ENCODE results near the gene CFAP70. TPM values are rescaled to one million over a fixed set of nuclear protein-coding genes. Genes with fewer than 3 reads are reported as not detected.

Gene CFAP70
- total and polyA plus RNA-seq, 2 of the 8 experiments (the other 6 are each of a cell fraction or from before 2014, with no cell fraction given): 0.21 to 0.30 TPM

- no peak overlapping the region for H2AFZ ChIP-seq (ENCODE audit: low read length)
- H2BK20ac ChIP-seq (ENCODE audit: low read length): no peak overlapping the region
- H3K23ac ChIP-seq (ENCODE audit: insufficient read length): no peak overlapping the region
- no peaks in the 10 kb centered on the region for H3K36me3 ChIP-seq (ENCODE audit: control insufficient read depth in 2 of 4, insufficient read depth in 4 of 4, low read length in 3 of 4)
- H3K4me2 ChIP-seq (ENCODE audit: insufficient read depth in 1 of 2, low read depth in 2 of 2, low read length in 2 of 2): no peak overlapping the region
- H3K56ac ChIP-seq (replicated peaks; ENCODE audit: insufficient read length, low read depth, low read length): no peak overlapping the region
- FAIRE-seq (no peak), DNase-seq (ENCODE audit: low read depth in 1 of 2, low spot score in 2 of 2) (no peak)
- H2BK12ac ChIP-seq (ENCODE audit: low read depth, low read length): no peak overlapping the region
- 85% methylated on average over 2 of the region's 2 CpGs; no CpG with 5 or more reads in 1 of the 2 experiments for WGBS, 2 experiments (ENCODE audit: extremely low coverage in 1 of 2, insufficient coverage in 1 of 2, insufficient read length in 1 of 2, insufficient replicate concordance in 2 of 2, low coverage in 1 of 2, low lambda C conversion rate in 2 of 2, missing lambda C conversion rate in 1 of 2)
- no peak overlapping the region for H4K91ac ChIP-seq (replicated peaks; ENCODE audit: insufficient read length, low read length)
- H4K5ac ChIP-seq (ENCODE audit: insufficient read length, low read depth, low read length): no peak overlapping the region
- H3K4me1 ChIP-seq (replicated peaks in 1 of 4; ENCODE audit: control insufficient read depth in 3 of 4, insufficient read depth in 4 of 4, low read length in 3 of 4): no peaks in the 10 kb centered on the region
- H3K14ac ChIP-seq (ENCODE audit: insufficient read length): no peak overlapping the region
- H3K9me3 ChIP-seq (ENCODE audit: insufficient read depth in 2 of 2, low read depth in 1 of 2, low read length in 1 of 2): no peaks in the 10 kb centered on the region
- no peak overlapping the region for H3K4me3 ChIP-seq (ENCODE audit: extremely low read depth in 1 of 4, insufficient read depth in 2 of 4, low read depth in 3 of 4, low read length in 4 of 4)
- H2BK5ac ChIP-seq (ENCODE audit: low read depth, low read length): no peak overlapping the region
- no peak overlapping the region for H2BK120ac ChIP-seq (replicated peaks; ENCODE audit: low read depth, low read length)
- no peak overlapping the region for H3K4ac ChIP-seq (replicated peaks; ENCODE audit: insufficient read length, low read depth, low read length)
- CTCF ChIA-PET (ENCODE audit: partially characterized antibody): no interaction called here
- H3K27me3 ChIP-seq (replicated peaks in 1 of 4; ENCODE audit: control insufficient read depth in 3 of 4, extremely low read depth in 1 of 4, insufficient read depth in 3 of 4, low read length in 3 of 4): no peaks in the 10 kb centered on the region
- no peak overlapping the region for H3K27ac ChIP-seq (ENCODE audit: low read depth, low read length)
- no peaks in the 10 kb centered on the region for H3K79me2 ChIP-seq (ENCODE audit: control insufficient read depth in 1 of 2, insufficient read depth in 2 of 2, low read length in 2 of 2)
- no peaks in the 10 kb centered on the region for H4K20me1 ChIP-seq (replicated peaks in 1 of 2; ENCODE audit: control insufficient read depth in 1 of 2, insufficient read depth in 2 of 2, low read length in 2 of 2)
- POLR2A ChIA-PET (ENCODE audit: partially characterized antibody): no interaction called here
- no peak overlapping the region for H3K18ac ChIP-seq (ENCODE audit: extremely low read depth, low read length)
- no peak overlapping the region for H2AK5ac ChIP-seq (ENCODE audit: low read depth, low read length)
- no peaks in the 10 kb centered on the region for H3K79me1 ChIP-seq (ENCODE audit: low read depth, low read length)
- H4K8ac ChIP-seq (ENCODE audit: extremely low read depth, insufficient read depth, low read length): no peak overlapping the region
- no peak overlapping the region for H3K9ac ChIP-seq (replicated peaks in 1 of 4; ENCODE audit: extremely low read depth in 1 of 4, low read depth in 3 of 4, low read length in 3 of 4)
- H2BK15ac ChIP-seq (ENCODE audit: low read length): no peak overlapping the region
- no peaks in the 10 kb centered on the region for H3K23me2 ChIP-seq (ENCODE audit: low read depth, low read length)
- TF ChIP-seq RXRA (IDR thresholded peaks at IDR 0.05; ENCODE audit: insufficient read depth, low read depth, low read length) (no peak), SAP30 (IDR thresholded peaks at IDR 0.05; ENCODE audit: insufficient read depth, insufficient replicate concordance, low read length) (no peak), YY1 (IDR thresholded peaks at IDR 0.05; ENCODE audit: low read depth, low read length) (no peak), POU5F1 (IDR thresholded peaks at IDR 0.05; ENCODE audit: low read depth, low read length) (no peak), HDAC6 (IDR thresholded peaks at IDR 0.05; ENCODE audit: low read depth, low read length) (no peak), SIN3A (conservative IDR thresholded peaks at IDR 0.05 in 1 of 2, IDR thresholded peaks at IDR 0.05 in 1 of 2; ENCODE audit: low read depth in 1 of 2, low read length in 2 of 2) (no peak), BACH1 (IDR thresholded peaks at IDR 0.05; ENCODE audit: low read length) (no peak), SRF (IDR thresholded peaks at IDR 0.05; ENCODE audit: low read depth, low read length) (no peak), SP4 (IDR thresholded peaks at IDR 0.05; ENCODE audit: low read length) (no peak), RBBP5 (IDR thresholded peaks at IDR 0.05; ENCODE audit: borderline replicate concordance, low read depth, low read length) (no peak)
- TF ChIP-seq, protein P1, sequence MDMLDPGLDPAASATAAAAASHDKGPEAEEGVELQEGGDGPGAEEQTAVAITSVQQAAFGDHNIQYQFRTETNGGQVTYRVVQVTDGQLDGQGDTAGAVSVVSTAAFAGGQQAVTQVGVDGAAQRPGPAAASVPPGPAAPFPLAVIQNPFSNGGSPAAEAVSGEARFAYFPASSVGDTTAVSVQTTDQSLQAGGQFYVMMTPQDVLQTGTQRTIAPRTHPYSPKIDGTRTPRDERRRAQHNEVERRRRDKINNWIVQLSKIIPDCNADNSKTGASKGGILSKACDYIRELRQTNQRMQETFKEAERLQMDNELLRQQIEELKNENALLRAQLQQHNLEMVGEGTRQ (IDR thresholded peaks at IDR 0.05; ENCODE audit: low read length): no peak
- TF ChIP-seq, protein P2, sequence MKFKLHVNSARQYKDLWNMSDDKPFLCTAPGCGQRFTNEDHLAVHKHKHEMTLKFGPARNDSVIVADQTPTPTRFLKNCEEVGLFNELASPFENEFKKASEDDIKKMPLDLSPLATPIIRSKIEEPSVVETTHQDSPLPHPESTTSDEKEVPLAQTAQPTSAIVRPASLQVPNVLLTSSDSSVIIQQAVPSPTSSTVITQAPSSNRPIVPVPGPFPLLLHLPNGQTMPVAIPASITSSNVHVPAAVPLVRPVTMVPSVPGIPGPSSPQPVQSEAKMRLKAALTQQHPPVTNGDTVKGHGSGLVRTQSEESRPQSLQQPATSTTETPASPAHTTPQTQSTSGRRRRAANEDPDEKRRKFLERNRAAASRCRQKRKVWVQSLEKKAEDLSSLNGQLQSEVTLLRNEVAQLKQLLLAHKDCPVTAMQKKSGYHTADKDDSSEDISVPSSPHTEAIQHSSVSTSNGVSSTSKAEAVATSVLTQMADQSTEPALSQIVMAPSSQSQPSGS (IDR thresholded peaks at IDR 0.05; ENCODE audit: low read length): no peak
These were observed 26.3 kb downstream of the CFAP70 start for GRCh38 chr10:73332379-73332778.
